HG03135 (cell line): Measurements from ENCODE around the gene PITX3.
A peak's percentile ranks its signal among the peaks of the same experiment; 100 is the strongest.

Source experiments
- ATAC-seq: cut with Tn5 transposase; IDR thresholded peaks from one replicate; pipeline ENCODE4 v1.9.1; 2021; ENCODE audit warnings: mild to moderate bottlenecking, moderate library complexity; ENCODE audit not compliant: unreplicated experiment

PITX3 gene

DNA sequence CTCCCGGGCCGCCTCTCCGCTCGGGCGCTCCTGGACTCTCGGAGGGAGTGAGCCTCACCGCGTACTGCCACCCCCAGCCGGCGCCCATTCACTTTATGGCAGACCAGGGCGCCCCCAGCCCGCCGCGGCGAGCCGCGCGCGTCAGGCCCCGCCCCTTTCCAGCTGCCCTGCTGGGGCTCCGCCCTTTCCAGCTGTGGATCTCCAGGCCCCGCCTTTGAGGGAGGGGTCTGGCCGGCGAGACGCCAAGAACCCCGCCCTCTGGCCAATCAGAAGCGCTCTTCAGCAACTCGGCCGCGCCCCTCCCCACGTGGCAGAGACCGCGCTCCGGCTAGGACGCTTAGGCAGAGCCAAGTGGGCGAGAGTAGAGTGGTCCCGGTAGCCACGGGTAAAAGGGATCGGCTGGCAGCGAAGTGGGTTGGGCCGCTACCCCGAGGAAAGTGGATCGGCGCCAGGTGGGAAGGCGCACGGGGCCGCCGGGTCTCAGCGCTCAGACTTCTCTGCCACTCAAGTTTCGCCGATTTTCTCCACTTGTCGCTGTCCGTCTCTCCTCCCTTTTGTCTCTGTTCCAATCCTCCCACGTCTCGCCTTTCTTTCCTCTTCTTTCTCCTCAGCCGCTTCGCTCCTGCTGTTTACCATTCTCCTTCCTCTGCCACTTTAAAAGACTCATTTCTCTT is at the start of gene PITX3:
PITX3 (minus strand) TSS at position 69 of the 674 bp plus-strand sequence. CDS start 9,432 bp downstream, outside the sequence.
- ATAC-seq, result peak; percentile 52

DNA sequence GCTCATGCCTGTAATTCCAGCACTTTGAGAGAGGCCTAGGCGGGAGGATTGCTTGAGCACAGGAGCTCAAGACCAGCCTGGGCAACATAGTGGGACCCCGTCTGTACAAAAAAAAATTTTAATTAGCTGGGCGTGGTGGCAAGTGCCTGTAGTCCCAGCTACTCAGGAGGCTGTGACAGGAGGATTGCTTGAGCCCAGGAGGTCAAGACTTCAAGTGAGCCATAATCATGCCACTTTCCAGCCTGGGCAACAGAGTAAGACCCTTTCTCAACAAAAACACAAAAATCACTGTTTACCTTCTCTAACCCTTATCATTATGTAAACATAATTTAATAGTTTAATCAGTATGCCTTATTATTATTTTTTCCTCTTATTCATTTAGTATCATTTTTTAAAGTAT is 48.5 kb upstream of the PITX3 start:
- no peak for ATAC-seq

DNA sequence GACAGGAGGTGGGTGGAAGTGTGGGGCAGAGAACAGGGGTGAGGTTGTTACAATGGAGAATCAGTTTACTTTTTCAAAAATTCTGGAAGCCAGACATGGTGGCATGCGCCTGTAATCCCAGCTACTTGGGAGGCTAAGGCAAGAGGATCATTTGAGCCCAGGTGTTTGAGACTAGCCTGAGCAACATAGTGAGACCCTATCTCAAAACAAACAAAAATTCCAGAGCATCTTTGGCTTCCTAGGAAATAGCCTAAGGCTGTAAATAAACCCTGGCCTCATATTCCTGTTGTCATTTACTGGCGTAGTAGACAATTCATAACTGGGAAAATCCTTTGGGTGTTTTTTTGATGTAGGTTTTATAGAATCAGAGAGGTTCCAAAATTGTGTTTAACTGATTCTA is 48.0 kb upstream of the PITX3 start:
- ATAC-seq, result no peak

DNA sequence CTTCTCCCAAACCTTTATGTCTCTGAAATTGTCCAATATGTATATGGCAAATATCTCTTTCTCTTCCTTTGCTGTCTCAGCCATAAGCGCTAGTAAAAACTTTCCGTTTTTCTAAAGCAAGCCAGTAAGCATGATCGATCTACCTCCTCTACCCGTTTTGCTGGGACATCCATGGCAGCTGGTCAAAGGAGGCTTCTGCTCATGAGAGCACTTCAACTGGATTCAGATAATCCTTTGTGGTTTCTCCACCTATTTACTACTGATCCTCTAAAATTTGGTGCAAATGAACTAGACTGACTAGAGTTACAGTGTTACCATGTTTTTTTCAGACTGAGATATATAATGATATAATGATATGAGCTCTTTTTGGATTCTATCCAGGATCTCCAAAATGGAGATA is 46.7 kb upstream of the PITX3 start:
- no peak for ATAC-seq

DNA sequence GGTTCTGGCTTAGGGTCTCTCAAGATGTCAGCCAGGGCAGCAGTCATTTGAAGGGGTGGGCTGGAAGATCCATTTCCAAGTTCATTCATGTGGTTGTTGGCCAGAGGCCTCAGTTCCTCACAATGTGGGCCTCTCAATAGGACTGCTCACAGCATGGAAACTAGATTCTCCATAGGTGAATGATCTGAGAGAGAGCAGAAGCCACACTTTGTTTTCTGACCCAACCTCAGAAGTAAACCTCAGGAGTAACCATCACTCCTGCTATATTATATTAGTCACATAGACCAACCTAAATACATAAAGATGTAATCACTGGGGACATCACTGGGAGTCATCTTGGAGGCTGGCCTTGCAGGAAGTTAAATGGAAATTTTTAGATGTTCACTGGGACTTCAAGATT is 46.2 kb upstream of the PITX3 start:
- no peak for ATAC-seq

DNA sequence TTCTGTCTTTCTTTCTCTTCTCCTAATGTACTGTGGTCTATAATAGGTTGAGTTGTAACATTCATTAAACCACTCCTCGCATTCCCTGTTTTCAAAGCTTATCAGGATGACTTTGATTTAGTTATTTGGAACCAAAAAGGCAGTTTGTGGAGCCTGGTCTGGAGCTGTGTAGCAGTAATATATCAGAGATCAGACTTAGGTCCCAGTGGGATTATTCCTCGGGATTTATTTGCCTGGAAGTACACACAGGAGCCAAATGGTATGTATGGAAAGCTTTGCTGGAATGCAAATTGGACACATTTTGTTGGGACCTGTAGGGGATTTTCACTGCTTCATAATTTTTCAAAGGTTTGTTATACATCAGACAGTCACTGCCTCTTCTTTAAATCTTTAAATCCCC is 44.9 kb upstream of the PITX3 start:
- ATAC-seq, result no peak

DNA sequence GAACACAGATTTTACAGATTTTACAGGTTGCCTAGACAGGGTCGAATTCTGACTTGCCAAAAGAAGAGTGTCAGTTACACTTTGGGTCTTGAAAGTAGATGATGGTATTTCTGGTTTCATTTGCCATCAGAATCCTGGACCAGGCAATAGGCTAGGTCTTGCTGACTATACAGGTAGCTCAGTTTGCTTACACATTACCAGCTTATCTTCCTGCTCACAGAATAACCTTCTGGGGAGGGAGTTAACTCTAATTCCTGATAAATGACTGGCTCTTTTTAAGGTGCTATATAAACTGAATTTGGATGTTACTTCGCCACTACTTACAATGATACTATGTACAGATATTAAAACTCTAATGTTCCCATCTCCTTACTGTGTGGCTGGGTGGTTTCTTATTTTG is 43.8 kb upstream of the PITX3 start:
- ATAC-seq, result no peak

DNA sequence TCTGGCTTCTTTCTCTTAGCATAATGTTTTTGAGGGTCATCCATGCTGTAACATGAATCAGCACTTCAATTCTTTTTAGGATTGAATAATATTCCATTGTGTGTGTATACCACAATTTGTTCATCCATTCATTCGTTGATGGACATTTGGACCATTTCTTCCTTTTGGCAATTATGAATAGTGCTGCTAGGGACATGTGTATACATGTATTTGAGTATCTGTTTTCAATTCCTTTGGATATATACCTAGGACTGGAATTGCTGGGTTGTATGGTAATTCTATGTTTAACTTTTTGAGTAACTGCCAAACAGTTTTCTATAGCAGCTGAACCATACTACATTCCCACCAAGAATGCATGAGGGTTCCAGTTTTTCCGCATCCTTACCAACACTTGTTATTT is 43.2 kb upstream of the PITX3 start:
- ATAC-seq, result no peak

DNA sequence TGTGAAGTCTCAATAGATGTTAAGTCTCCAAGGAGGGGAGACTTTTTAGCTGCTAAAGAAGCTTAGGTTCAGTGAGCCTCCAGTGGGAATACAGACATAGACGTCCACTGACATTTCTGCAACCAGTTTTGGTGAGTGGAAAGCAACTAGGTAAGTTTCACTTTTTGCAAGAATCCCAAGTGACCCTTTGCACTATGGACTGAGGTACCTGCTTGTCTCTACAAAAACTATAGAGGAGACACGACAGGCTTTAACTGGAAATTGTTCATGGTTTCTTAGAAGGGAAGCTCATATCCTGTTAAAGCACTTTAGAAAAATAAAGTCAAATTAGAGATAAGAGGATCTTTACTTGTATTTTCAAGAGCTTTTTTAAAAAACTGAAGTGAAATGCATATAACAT is 42.6 kb upstream of the PITX3 start:
- ATAC-seq, result no peak

DNA sequence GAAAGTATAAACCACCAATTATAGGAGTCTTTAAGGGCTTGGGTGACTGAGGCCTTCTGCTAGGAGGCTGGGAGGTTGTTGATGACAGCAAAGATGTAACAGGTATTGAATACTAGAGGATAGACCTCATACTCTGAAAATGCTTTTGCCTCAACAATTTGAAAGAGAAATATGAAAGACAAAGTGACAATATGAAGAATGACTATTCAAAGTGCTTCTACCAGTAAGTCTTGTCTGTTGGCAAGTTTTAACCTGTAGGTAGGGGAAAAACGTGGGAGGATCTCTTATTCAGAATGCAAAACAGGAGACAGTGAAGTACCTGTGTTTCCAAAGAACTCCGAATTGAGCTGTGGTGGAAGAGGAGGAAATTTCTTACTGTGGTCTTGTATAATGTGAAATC is 42.2 kb upstream of the PITX3 start:
- ATAC-seq, result no peak

DNA sequence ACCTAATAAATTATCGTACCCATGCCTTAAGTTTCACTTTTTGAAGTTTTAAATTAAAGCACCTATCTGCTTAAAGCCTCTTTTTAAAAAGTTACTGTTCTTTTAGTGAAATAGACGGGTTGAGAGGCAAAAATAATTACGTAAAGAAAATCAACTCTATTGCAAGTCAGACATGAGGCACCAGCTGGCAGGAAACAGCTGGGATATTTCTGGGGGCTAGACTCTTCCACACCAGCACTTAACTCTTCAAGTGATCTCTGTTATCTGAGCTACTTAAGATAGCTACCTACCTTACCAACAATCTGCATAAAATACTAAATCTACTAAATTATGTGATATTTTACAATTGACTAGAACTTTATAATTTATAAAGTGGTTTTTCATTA is 39.8 kb upstream of the PITX3 start:
- ATAC-seq, result no peak

DNA sequence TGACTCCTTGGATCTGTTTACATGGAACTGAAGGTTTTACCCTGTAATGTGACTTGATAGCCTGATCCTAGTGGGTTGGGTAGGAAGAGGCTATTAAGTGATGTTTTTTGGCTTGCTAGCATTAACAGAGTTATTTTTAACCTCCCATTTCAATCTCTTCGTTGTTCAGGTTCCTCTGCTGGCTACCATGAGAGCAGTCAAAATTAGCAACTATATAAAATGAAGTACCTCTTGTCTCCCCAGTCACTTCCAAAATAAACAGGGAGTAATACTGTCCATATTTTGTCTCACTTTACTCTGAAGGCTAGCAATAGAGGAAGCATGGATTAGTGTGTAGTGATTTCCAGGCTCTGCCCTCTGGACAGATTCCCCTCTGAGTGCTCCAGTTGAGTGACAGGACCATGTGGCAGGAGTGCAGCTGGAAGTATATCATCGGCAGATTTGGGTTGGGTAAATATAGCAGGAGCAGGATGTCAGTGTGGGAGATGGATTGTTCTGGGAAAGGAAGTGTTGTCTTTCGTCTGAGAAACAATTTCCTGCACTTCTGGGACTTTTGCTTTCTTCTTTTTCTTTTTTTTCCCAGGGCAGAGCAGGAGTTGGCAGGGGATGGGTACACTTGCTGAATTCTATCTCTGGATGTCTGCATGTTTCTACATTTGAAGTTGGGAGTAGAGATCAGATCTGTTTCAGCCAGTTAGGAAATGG is 39.2 kb upstream of the PITX3 start:
- no peak for ATAC-seq

DNA sequence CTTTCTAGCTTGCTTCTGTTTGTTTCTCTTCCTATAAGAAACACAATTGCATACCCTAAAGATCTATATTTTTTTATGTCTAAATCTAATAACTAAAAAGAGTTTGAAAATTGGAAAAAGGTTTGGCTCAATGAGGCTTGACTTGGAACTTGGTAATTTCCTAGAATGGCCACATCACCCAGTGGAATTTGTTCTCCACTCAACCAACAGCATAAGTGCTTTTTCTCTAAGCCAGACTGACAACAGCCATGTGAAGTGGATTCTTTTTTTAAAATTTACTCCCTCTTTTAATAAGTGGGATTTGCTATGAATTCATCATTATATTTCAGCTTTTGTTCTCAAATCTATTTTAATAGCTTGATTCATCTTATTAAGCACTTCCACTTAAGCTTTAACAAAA is 37.8 kb upstream of the PITX3 start:
- no peak for ATAC-seq

DNA sequence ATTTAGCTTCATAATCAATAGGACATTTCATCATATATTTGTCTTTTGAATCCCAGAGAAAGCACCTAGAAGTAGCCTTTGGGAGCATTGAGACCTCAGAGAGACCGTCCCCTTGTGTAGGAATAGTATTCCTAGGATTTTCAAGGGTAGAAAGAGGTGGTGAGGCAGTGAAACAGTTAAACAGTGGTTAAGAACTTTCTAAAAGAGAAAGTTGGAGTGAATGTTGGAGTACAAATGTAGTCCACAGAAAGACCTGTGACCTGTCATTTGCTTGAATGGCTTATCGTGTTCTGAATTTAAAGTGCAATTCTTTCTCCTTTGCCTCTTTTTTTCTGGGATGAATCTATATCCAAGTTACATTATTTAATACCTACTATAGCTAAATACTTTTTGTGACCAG is 34.0 kb upstream of the PITX3 start:
- no peak for ATAC-seq

DNA sequence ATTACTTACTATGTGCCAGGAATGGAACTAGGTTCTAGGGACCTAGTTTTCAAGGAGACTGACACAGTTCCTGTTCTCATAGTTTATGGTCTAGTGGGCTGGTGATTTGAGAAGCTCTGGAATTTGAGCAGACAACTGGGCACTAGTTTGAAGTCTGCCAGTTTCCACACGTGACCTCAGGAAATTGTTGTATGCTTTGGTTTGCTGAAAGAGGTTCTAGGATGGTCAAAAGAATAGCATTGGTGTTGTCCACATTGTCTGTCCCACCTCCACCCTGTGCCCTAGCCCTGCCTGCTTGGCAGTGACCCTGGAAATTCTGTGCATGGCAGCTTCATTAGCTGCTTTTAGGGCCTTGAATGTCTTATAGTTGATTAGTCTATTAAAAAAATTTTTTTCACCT is 32.8 kb upstream of the PITX3 start:
- no peak for ATAC-seq

DNA sequence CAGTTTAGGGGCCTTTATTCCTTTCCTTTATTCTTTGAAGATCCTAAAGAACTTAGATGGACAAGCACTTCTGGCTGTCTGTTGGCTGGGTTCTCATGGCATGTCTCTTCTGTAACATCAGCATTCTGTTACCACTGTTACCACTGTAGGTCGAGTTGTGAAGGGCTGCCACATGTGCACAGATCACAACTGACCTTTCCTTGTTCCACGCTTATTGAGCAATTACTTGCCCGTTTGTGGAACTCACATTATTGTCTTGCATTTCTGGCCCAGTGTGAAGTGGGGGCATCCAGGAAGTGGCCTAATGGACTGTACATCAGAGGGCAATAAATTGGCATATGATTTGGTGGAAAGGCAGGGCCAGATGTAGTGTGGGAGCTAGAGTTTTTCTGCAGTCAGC is 27.7 kb upstream of the PITX3 start:
- no peak for ATAC-seq

DNA sequence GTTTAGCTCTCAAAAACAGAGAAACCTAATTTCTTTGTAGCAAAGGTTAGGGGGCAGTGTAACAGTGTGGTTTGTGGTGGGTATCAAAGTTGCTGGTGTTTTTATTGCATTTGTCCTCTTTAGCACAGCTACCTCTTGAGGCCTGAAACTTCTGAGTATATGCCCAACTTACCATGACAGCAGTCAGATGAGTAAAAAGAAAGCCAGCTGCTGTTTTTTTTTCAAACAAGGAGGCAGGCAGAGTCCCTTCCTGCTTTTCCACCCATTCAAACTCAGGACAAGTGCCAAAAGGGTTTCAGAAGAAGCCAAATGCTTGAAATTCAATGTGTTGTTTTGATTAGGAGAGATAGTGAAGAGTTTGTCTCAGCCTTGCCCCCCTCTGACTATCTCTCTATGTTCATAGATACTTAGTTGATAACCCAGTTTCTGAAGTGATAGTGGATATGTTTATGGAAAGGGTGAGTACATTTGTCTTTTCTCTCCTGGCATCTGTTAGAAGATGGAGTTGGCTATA is 27.1 kb upstream of the PITX3 start:
- no peak for ATAC-seq

DNA sequence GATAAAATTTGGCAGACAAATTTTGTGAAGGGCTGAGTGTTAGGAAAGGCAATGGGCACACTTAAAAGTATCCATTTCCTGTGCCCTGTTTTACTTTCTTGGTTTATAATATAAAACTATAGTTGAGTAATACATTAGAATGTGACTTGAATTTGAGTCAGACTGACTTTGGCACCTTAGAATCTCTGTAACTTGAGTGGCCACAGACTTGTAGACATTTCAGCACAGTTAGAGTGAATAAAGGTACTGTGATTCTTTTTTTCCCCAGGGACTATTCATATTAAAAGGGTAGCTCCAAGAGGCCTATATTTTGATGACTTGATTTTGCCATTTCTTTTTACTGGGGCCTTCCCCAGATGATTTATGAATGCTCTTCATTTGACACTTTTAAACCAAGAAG is 26.4 kb upstream of the PITX3 start:
- ATAC-seq, result no peak

DNA sequence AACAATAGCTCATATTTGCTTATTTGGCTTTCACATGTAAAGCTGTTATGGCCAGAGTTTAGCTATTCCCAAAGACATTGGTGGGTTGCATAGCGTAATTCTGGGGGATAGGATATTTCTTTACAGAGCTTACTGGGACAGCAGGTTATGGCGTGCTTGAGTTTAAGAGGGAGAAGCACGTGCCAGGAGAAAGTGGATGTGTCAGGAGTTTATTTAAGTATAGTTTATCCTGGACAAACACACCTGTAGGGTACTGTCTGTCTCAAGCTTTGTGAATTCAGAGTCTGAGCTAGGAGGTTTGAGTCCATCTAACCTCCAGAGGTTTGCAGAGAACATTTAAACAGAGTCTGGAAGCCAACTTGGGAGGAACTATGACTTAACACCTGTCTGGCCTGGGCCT is 25.4 kb upstream of the PITX3 start:
- ATAC-seq, result no peak

DNA sequence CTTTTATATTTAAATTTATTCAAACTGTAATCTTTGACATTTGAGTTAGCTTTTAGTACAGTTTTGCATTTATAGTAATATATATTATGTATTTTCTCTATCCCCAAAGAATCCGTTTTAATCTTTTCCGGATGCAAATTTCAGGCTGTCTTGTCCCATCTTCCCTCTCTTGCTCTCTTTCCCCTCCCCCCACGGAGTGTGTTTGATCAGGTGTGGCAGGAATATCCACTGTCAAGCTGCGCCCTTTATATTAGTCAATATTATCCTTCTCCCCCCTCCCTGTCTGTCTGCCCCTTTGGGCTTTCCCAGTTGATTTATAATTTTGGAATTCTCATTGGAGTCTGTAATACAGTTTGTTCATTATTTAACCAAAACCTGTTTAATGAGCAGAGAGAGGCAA is 23.1 kb upstream of the PITX3 start:
- no peak for ATAC-seq

DNA sequence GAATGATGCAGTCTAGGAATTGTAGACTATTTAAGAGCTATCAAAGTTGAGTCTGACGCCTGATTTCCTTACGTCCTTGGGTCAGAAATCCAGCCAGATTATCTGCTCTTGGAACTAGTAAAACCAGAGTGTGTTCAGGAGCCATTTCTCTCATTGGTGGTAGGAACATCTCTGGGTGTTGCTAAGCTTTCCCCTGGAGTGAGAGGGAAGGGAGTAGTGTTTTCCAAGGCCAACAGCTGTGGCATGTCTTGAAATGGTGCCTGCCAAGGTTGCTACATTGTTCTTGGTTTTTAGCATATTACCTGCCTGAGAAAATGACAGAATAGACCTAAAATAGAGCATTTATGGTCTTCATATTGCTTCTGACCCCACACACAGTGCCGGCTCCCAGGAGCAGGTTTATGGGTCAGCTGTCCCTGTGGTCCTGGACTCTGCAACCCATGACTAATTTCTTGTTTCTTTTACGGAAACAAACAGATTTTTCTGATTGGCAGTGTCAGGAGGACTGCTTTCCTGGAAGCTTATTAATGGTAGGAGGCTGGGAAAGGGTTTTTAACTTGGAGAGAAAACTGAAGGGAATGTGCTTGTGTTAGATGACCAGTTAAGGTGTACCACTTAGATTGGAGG is 21.5 kb upstream of the PITX3 start:
- ATAC-seq, result no peak

DNA sequence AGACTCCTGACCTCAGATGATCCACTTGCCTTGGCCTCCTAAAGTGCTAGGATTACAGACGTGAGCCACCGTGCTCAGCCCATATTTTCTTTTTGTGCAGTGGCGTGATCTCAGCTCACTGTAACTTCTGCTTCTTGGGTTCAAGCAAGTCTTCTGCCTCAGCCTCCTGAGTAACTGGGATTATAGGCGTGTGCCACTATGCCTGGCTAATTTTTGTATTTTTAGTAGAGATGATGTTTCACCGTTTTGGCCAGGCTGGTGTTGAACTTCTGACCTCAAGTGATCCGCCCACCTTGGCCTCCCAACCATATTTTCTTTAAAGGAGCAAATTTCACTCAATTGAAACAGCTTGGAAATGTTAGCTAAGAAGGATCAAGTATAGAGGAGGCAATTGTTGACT is 20.5 kb upstream of the PITX3 start:
- ATAC-seq, result no peak
